Measurements from ENCODE around the gene MSMO1. TPM values are rescaled to one million over a fixed set of nuclear protein-coding genes. Genes with fewer than 3 reads are reported as not detected.

MSMO1 gene
- total RNA-seq, 2 donors from 2014 or later = 12.3 to 16.7 TPM

- no peak overlapping the region for H3K4me3 ChIP-seq
- H3K4me1 ChIP-seq (ENCODE audit: control insufficient read depth in 1 of 2, low read depth in 2 of 2) = no peaks in the 10 kb centered on the region
- DNase-seq (ENCODE audit: low spot score) = no peak
- no peak for TF ChIP-seq CTCF (IDR thresholded peaks at IDR 0.05)
- H3K27ac ChIP-seq = no peak overlapping the region
- no peak for ATAC-seq (ENCODE audit: insufficient number of reproducible peaks, low FRiP score, low read depth)
- H3K36me3 ChIP-seq = no peaks in the 10 kb centered on the region
- no peaks in the 10 kb centered on the region for H3K27me3 ChIP-seq (replicated peaks; ENCODE audit: insufficient read depth)
- no peaks in the 10 kb centered on the region for H3K9me3 ChIP-seq
These were observed 18.0 kb upstream of the MSMO1 start for GRCh38 chr4:165309456-165309855.

- Histone ChIP-seq H3K9me3 (no peaks in the 10 kb centered on the region), H3K36me3 (no peaks in the 10 kb centered on the region), H3K27ac (no peak overlapping the region), H3K4me3 (no peak overlapping the region), H3K27me3 (replicated peaks; ENCODE audit: insufficient read depth) (no peaks in the 10 kb centered on the region), H3K4me1 (ENCODE audit: control insufficient read depth in 1 of 2, low read depth in 2 of 2) (no peaks in the 10 kb centered on the region)
- no peak for ATAC-seq (ENCODE audit: insufficient number of reproducible peaks, low FRiP score, low read depth)
- no peak for TF ChIP-seq CTCF (IDR thresholded peaks at IDR 0.05)
- DNase-seq (ENCODE audit: low spot score) = no peak
These were observed 15.0 kb upstream of the MSMO1 start for GRCh38 chr4:165312506-165312905.

- TF ChIP-seq CTCF (IDR thresholded peaks at IDR 0.05) = no peak
- DNase-seq (ENCODE audit: low spot score) (no peak), ATAC-seq (ENCODE audit: insufficient number of reproducible peaks, low FRiP score, low read depth) (no peak)
- no peak overlapping the region for H3K4me3 ChIP-seq
- no peaks in the 10 kb centered on the region for H3K4me1 ChIP-seq (ENCODE audit: control insufficient read depth in 1 of 2, low read depth in 2 of 2)
- H3K9me3 ChIP-seq = no peaks in the 10 kb centered on the region
- H3K27me3 ChIP-seq (replicated peaks; ENCODE audit: insufficient read depth) = no peaks in the 10 kb centered on the region
- H3K27ac ChIP-seq = no peak overlapping the region
- H3K36me3 ChIP-seq = no peaks in the 10 kb centered on the region
These were observed 8.4 kb upstream of the MSMO1 start for GRCh38 chr4:165319030-165319429.

GRCh38 chr4:165319509-165319908, 8.0 kb upstream of the MSMO1 start:
- Histone ChIP-seq H3K27me3 (replicated peaks; ENCODE audit: insufficient read depth) (no peaks in the 10 kb centered on the region), H3K36me3 (no peaks in the 10 kb centered on the region), H3K4me1 (ENCODE audit: control insufficient read depth in 1 of 2, low read depth in 2 of 2) (no peaks in the 10 kb centered on the region), H3K27ac (no peak overlapping the region), H3K4me3 (no peak overlapping the region), H3K9me3 (no peaks in the 10 kb centered on the region)
- TF ChIP-seq CTCF (IDR thresholded peaks at IDR 0.05) = no peak
- no peak for DNase-seq (ENCODE audit: low spot score)
- no peak for ATAC-seq (ENCODE audit: insufficient number of reproducible peaks, low FRiP score, low read depth)

GRCh38 chr4:165324236-165324917, 3.1 kb upstream of the MSMO1 start:
- no peak overlapping the region for H3K27ac ChIP-seq
- no peak for ATAC-seq (ENCODE audit: insufficient number of reproducible peaks, low FRiP score, low read depth)
- H3K9me3 ChIP-seq = no peaks in the 10 kb centered on the region

More at GRCh38 chr4:165324236-165324917, 3.1 kb upstream of the MSMO1 start:
- no peak for DNase-seq (ENCODE audit: low spot score)
- Histone ChIP-seq H3K27me3 (replicated peaks; ENCODE audit: insufficient read depth) (no peaks in the 10 kb centered on the region), H3K36me3 (no peaks in the 10 kb centered on the region), H3K4me1 (ENCODE audit: control insufficient read depth in 1 of 2, low read depth in 2 of 2) (peaks cover 7 to 22% of the 10 kb centered on the region in 2 donors), H3K4me3 (no peak overlapping the region)
- no peak for TF ChIP-seq CTCF (IDR thresholded peaks at IDR 0.05)

Data from thoracic aorta (tissue), 2 donors.